K562 (cell line): ENCODE measurements around the gene SLC6A6. TPM values are rescaled to one million over a fixed set of nuclear protein-coding genes. Genes with fewer than 3 reads are reported as not detected.

ENCODE experiments used
- ATAC-seq: fragments of 200-7000 bp; cut with Tn5 transposase; 3 replicates; pipeline ENCODE4 v1.9.1; 2020; ENCODE audit warnings: moderate library complexity
- BruUV-seq: library from RNA; stranded (reverse); fragments of 400-500 nt; replicated peaks from 2 replicates; lab custom pipeline; 2021; lab: Mats Ljungman, UMichigan
- CTCF ChIA-PET: fragments of 300-600 bp; formaldehyde crosslinking; extraction: SDS; loops from one replicate; lab custom pipeline; 2021; ENCODE audit warnings: low intra/inter-chr PET ratio; lab: Yijun Ruan, JAX
- POLR2A ChIA-PET: fragments of 300-600, 350-650 bp; sonication (Branson Sonifier 250); formaldehyde crosslinking; extraction: SDS; loops from one replicate; lab custom pipeline; 2021; ENCODE audit warnings: antibody characterized with exemption, inconsistent platforms; lab: Yijun Ruan, JAX
- DNase-seq, 4 experiments: peaks; one replicate each; pipeline versions ENCODE4 v3.0.0 to v3.0.0-alpha.2; 2011 to 2018; ENCODE audit warnings: low spot score in 3 of 4, mixed read lengths in 3 of 4; ENCODE audit errors: extremely low read depth in 1 of 4
- FAIRE-seq: peaks from 2 replicates; lab custom pipeline; 2011; peaks lifted over from hg19 to GRCh38; lab: Jason Lieb, UNC
- H2AFZ ChIP-seq: 2 replicates; pipeline ENCODE4 v1.6.0; 2011; ENCODE audit warnings: low read depth, low read length, control low read depth, inconsistent platforms
- H3K27ac ChIP-seq: fragments of 200-600 bp; 3 replicates; pipeline ENCODE4 v1.8.0; 2011; ENCODE audit warnings: low read depth, mild to moderate bottlenecking, control low read depth, inconsistent platforms, low read length, moderate library complexity, mixed read lengths; ENCODE audit errors: extremely low read depth
- H3K27me3 ChIP-seq, 2 experiments: fragments of 300-600 bp in 1 of 2; 2 replicates in 1 of 2; 3 replicates in 1 of 2; pipeline versions ENCODE4 v1.6.0 to v1.8.0; 2011; ENCODE audit warnings: inconsistent platforms in 2 of 2, low read length in 2 of 2, mild to moderate bottlenecking in 1 of 2, mixed read lengths in 1 of 2, moderate library complexity in 1 of 2; ENCODE audit not compliant: control insufficient read depth in 2 of 2, insufficient read depth in 2 of 2
- H3K36me3 ChIP-seq: fragments of 300-600 bp; 3 replicates; pipeline ENCODE4 v1.8.0; 2011; ENCODE audit warnings: mild to moderate bottlenecking, low read length, inconsistent platforms; ENCODE audit not compliant: control insufficient read depth, insufficient read depth
- H3K4me1 ChIP-seq, 2 experiments: fragments of 200-600 bp in 1 of 2; replicated peaks in 1 of 2; 2 replicates in 1 of 2; 3 replicates in 1 of 2; pipeline versions ENCODE4 v1.5.1 to v1.8.0; 2011; ENCODE audit warnings: inconsistent platforms in 2 of 2, low read length in 2 of 2, mild to moderate bottlenecking in 1 of 2, mixed read lengths in 1 of 2, moderate library complexity in 1 of 2; ENCODE audit not compliant: control insufficient read depth in 2 of 2, insufficient read depth in 2 of 2
- H3K4me2 ChIP-seq: 2 replicates; pipeline ENCODE4 v1.6.1; 2011; ENCODE audit warnings: low read length, control low read depth, inconsistent platforms, mixed read lengths; ENCODE audit not compliant: insufficient read depth
- H3K4me3 ChIP-seq: fragments of 200-600 bp; sonication (generic), shearing (Covaris generic); 2 replicates; pipeline ENCODE4 v1.5.1; 2016; ENCODE audit warnings: control low read depth, inconsistent platforms
- H3K79me2 ChIP-seq: fragments of 200-600 bp; 3 replicates; pipeline ENCODE4 v1.8.0; 2011; ENCODE audit warnings: low read length, inconsistent platforms; ENCODE audit not compliant: control insufficient read depth, insufficient read depth
- H3K9ac ChIP-seq, 2 experiments: 2 replicates each; pipeline versions ENCODE4 v1.6.0 to v1.6.1; 2011; ENCODE audit warnings: low read depth in 2 of 2, low read length in 2 of 2, control low read depth in 1 of 2, inconsistent platforms in 1 of 2, mild to moderate bottlenecking in 1 of 2, mixed read lengths in 1 of 2; ENCODE audit not compliant: insufficient read depth in 1 of 2
- H3K9me1 ChIP-seq: one replicate; pipeline ENCODE4 v1.6.0; 2011; ENCODE audit warnings: inconsistent platforms, mild to moderate bottlenecking, low read length, moderate library complexity; ENCODE audit not compliant: control insufficient read depth, insufficient read depth
- H3K9me3 ChIP-seq: replicated peaks from 2 replicates; pipeline ENCODE4 v1.5.1; 2011; ENCODE audit warnings: low read depth, low read length, inconsistent platforms; ENCODE audit not compliant: control insufficient read depth, insufficient read depth
- H4K20me1 ChIP-seq: replicated peaks from 2 replicates; pipeline ENCODE4 v1.6.1; 2011; ENCODE audit warnings: low read length, inconsistent platforms, mixed read lengths; ENCODE audit not compliant: control insufficient read depth, insufficient read depth
- KLF13 ChIP-seq: fragments of 450-650 bp; IDR thresholded peaks from 2 replicates; pipeline ENCODE4 v1.6.1; 2016; ENCODE audit warnings: missing genetic modification characterization, low read depth, mild to moderate bottlenecking, missing compliant biosample characterization, moderate library complexity, borderline replicate concordance
- NR2C1 ChIP-seq, 2 experiments: fragments of 450-650 bp; IDR thresholded peaks; 2 replicates each; pipeline ENCODE4 v1.6.1; 2017; ENCODE audit warnings: mild to moderate bottlenecking in 2 of 2, antibody characterized with exemption in 1 of 2, inconsistent platforms in 1 of 2, missing compliant biosample characterization in 1 of 2, missing genetic modification characterization in 1 of 2
- TAF9B ChIP-seq: fragments of 450-650 bp; IDR thresholded peaks from 2 replicates; pipeline ENCODE4 v1.6.1; 2018; ENCODE audit warnings: mild to moderate bottlenecking; ENCODE audit not compliant: partially characterized antibody
- WGBS: fragments of 100-300 bp; shearing (Covaris generic); methylation state at CpG from one replicate; pipeline ENCODE4 v1.1.6; 2016; ENCODE audit warnings: low coverage, mixed read lengths; ENCODE audit not compliant: insufficient coverage; ENCODE audit errors: missing lambda C conversion rate; 5-methylcytosine and 5-hydroxymethylcytosine counted together
- in situ Hi-C: fragments of 300-500 bp; cut with MboI; formaldehyde crosslinking; loops from 4 replicates; pipeline ENCODE4 v1.15.0; 2018; ENCODE audit warnings: inconsistent platforms, mixed read lengths
- intact Hi-C: fragments of 100-400 bp; cut with micrococcal nuclease; formaldehyde crosslinking; loops from 2 replicates; pipeline ENCODE4 v1.14.2; 2022
- polyA plus RNA-seq, 8 experiments: library from polyadenylated mRNA; depleted of rRNA in 4 of 8; stranded (reverse) in 5 of 8; unstranded in 3 of 8; fragments of >200 nt; fragmentation: Nextera tagmentation in 2 of 8; fragmentation: Illumina TruSeq in 1 of 8; extraction: Ambion mirVana in 2 of 8; extraction: Trizol in 1 of 8; gene quantifications; 2 replicates each; pipeline versions ENCODE4 v1.2.1 to v1.2.3, GENCODE V29; 2011 to 2014; ENCODE audit warnings: inconsistent platforms in 1 of 8, missing spikeins in 1 of 8
- total RNA-seq, 7 experiments: library from RNA; depleted of rRNA in 6 of 7; stranded (reverse); fragments of >200 nt in 6 of 7; fragmentation: Illumina TruSeq in 2 of 7; extraction: Trizol in 2 of 7; gene quantifications; 2 replicates each; pipeline versions ENCODE4 v1.2.1 to v1.2.3, GENCODE V29; 2011 to 2021; ENCODE audit warnings: low replicate concordance in 1 of 7
- TF ChIP-seq, protein P1 (sequence below): IDR thresholded peaks from 2 replicates; pipeline ENCODE4 v1.6.1; 2014; ENCODE audit warnings: antibody characterized with exemption

The SLC6A6 gene
- total and polyA plus RNA-seq, 9 of the 15 experiments (the other 6 are each of a cell fraction or from before 2014, with no cell fraction given), result 12.3 to 203 (median 93.2) TPM

DNA sequence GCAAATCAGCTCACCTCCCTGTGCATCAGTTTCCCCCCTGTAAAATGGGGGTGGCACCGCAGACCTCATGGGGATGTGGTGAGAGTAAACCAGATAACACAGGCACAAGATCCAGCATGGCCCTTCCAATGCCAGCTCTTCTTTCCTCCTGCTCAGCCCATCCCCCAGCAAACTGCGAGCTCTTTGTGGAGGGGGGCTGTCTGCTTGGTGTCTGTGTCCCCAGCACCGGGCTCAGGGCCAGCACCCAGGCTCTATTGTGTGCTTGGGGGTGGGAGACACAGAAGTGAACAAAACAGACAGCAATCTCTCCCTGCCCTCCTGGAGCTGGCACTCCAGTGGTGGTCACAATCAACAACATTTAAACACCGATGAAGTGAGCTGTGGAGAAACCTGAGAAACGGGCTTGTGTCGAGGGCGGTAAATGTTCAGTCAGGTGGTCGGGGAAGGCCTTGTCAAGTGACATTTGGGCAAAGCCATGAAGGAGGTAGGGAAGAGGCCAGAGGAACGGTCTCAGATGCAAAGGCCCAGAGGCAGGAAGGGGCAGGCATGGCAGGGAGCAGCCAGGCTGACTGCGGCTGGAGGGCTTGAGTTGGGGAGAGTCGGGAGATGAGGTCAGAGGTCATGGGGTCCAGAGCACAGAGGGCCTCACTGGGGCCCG lies 109.3 kb downstream of the SLC6A6 start:
- Histone ChIP-seq H3K79me2 (no peaks in the 10 kb centered on the region), H3K4me1 (peaks cover 0 to 24% of the 10 kb centered on the region in 2 experiments; a peak in 2 of 5 replicates), H2AFZ (no peak overlapping the region), H3K27me3 (peaks cover 23 to 54% of the 10 kb centered on the region in 2 experiments), H3K36me3 (no peaks in the 10 kb centered on the region), H3K27ac (no peak overlapping the region), H3K4me2 (no peak overlapping the region), H3K9me1 (no peaks in the 10 kb centered on the region), H3K9ac (0 out of 4 replicates have a peak overlapping the region, but pooled peaks of 1 of the 2 experiments have one; percentile 29), H3K9me3 (no peaks in the 10 kb centered on the region), H3K4me3 (no peak overlapping the region), H4K20me1 (peaks cover 6% of the 10 kb centered on the region; the same call in 1 of the 2 replicates)
- no peak for ATAC-seq
- ChIA-PET CTCF (interaction anchor here (0.5 kb wide), 1 partner anchor 101 kb away, joined by 3 read pairs; no protein-coding TSS in a partner anchor), POLR2A (interaction anchor here (0.9 to 1.2 kb wide), 2 partner anchors 8 to 11 kb away, joined by 3 to 4 read pairs; no protein-coding TSS in a partner anchor)
- FAIRE-seq, result no peak
- intact Hi-C loops, result no loop called here
- no peak for TF ChIP-seq TAF9B
- TF ChIP-seq, protein P1, sequence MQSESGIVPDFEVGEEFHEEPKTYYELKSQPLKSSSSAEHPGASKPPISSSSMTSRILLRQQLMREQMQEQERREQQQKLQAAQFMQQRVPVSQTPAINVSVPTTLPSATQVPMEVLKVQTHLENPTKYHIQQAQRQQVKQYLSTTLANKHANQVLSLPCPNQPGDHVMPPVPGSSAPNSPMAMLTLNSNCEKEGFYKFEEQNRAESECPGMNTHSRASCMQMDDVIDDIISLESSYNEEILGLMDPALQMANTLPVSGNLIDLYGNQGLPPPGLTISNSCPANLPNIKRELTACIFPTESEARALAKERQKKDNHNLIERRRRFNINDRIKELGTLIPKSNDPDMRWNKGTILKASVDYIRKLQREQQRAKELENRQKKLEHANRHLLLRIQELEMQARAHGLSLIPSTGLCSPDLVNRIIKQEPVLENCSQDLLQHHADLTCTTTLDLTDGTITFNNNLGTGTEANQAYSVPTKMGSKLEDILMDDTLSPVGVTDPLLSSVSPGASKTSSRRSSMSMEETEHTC, result no peak
- no peak for TF ChIP-seq KLF13 (tag)
- TF ChIP-seq NR2C1 (IDR thresholded peaks at IDR 0.05), result no peak; the same call in 1 of the 2 replicates
- peak; percentile 71 for TF ChIP-seq NR2C1 (tag; IDR thresholded peaks at IDR 0.05)
- 21% methylated on average over 12 of the region's 12 CpGs for WGBS
- no TSS peak for BruUV-seq
- in situ Hi-C loops, result loop anchor here (25.0 kb wide), 1 partner anchor 401 kb away; no protein-coding TSS in a partner anchor
- DNase-seq, result no peak
